H9 (cell line): ENCODE results near the gene DCP1A. TPM values are rescaled to one million over a fixed set of nuclear protein-coding genes. Genes with fewer than 3 reads are reported as not detected.

Experiments
- DNase-seq: peaks from one replicate; pipeline ENCODE4 v3.0.0-alpha.2; 2017
- H2AFZ ChIP-seq: one replicate; pipeline ENCODE4 v1.6.1; 2013; ENCODE audit warnings: mild to moderate bottlenecking, low read length, control low read depth, moderate library complexity
- H2AK5ac ChIP-seq: 2 replicates; pipeline ENCODE4 v1.6.1; 2013; ENCODE audit warnings: low read length, control low read depth, mixed read lengths; ENCODE audit not compliant: insufficient read length
- H2BK120ac ChIP-seq: one replicate; pipeline ENCODE4 v1.6.1; 2013; ENCODE audit warnings: low read depth, mild to moderate bottlenecking, low read length, control low read depth, inconsistent platforms; ENCODE audit not compliant: poor library complexity, severe bottlenecking
- H2BK12ac ChIP-seq: 2 replicates; pipeline ENCODE4 v1.6.1; 2013; ENCODE audit warnings: low read length, control low read depth, mixed read lengths, low read depth; ENCODE audit not compliant: insufficient read length
- H2BK15ac ChIP-seq: 2 replicates; pipeline ENCODE4 v1.6.1; 2013; ENCODE audit warnings: low read depth, low read length, control low read depth
- H2BK20ac ChIP-seq: one replicate; pipeline ENCODE4 v1.6.1; 2013; ENCODE audit warnings: low read depth, mild to moderate bottlenecking, low read length, control low read depth, inconsistent platforms; ENCODE audit not compliant: poor library complexity, severe bottlenecking
- H2BK5ac ChIP-seq: 2 replicates; pipeline ENCODE4 v1.6.1; 2013; ENCODE audit warnings: low read length, control low read depth, mixed read lengths; ENCODE audit not compliant: insufficient read length
- H3K14ac ChIP-seq: 2 replicates; pipeline ENCODE4 v1.6.1; 2013; ENCODE audit warnings: low read length, control low read depth; ENCODE audit not compliant: insufficient read depth
- H3K18ac ChIP-seq: 2 replicates; pipeline ENCODE4 v1.6.1; 2013; ENCODE audit warnings: low read depth, mild to moderate bottlenecking, mixed read lengths, low read length, control low read depth; ENCODE audit not compliant: insufficient read length
- H3K23ac ChIP-seq: 2 replicates; pipeline ENCODE4 v1.6.1; 2013; ENCODE audit warnings: low read length, control low read depth, mixed read lengths, low read depth; ENCODE audit not compliant: insufficient read length
- H3K23me2 ChIP-seq: 2 replicates; pipeline ENCODE4 v1.6.1; 2013; ENCODE audit warnings: low read depth, mild to moderate bottlenecking, mixed read lengths, low read length, control low read depth; ENCODE audit not compliant: insufficient read length, poor library complexity, severe bottlenecking
- H3K27ac ChIP-seq: 2 replicates; pipeline ENCODE4 v1.5.1; 2013; ENCODE audit warnings: low read length, control low read depth, mixed read lengths, low read depth; ENCODE audit not compliant: insufficient read length
- H3K27me3 ChIP-seq: 2 replicates; pipeline ENCODE4 v1.6.1; 2013; ENCODE audit warnings: low read length, control low read depth, inconsistent platforms; ENCODE audit not compliant: insufficient read depth
- H3K4ac ChIP-seq: 2 replicates; pipeline ENCODE4 v1.6.1; 2013; ENCODE audit warnings: low read depth, mild to moderate bottlenecking, control low read depth, inconsistent platforms, low read length, moderate library complexity
- H3K4me1 ChIP-seq: 2 replicates; pipeline ENCODE4 v1.6.1; 2013; ENCODE audit warnings: low read length, control low read depth, inconsistent platforms; ENCODE audit not compliant: insufficient read depth
- H3K4me2 ChIP-seq: 2 replicates; pipeline ENCODE4 v1.6.1; 2013; ENCODE audit warnings: low read length, control low read depth, mixed read lengths; ENCODE audit not compliant: insufficient read length, insufficient read depth
- H3K56ac ChIP-seq: 2 replicates; pipeline ENCODE4 v1.6.1; 2013; ENCODE audit warnings: low read depth, mild to moderate bottlenecking, mixed read lengths, low read length, control low read depth; ENCODE audit not compliant: insufficient read length
- H3K79me1 ChIP-seq: 2 replicates; pipeline ENCODE4 v1.6.1; 2013; ENCODE audit warnings: low read depth, mild to moderate bottlenecking, moderate library complexity, low read length, control low read depth, inconsistent platforms; ENCODE audit not compliant: insufficient read depth, poor library complexity, severe bottlenecking
- H3K79me2 ChIP-seq: 2 replicates; pipeline ENCODE4 v1.6.1; 2013; ENCODE audit warnings: low read length, control low read depth, inconsistent platforms; ENCODE audit not compliant: insufficient read depth
- H3K9ac ChIP-seq: 2 replicates; pipeline ENCODE4 v1.6.1; 2013; ENCODE audit warnings: low read length, control low read depth, mixed read lengths; ENCODE audit not compliant: insufficient read length; ENCODE audit errors: extremely low read depth
- H3K9me3 ChIP-seq: one replicate; pipeline ENCODE4 v1.6.1; 2013; ENCODE audit warnings: low read depth, low read length, inconsistent platforms; ENCODE audit not compliant: control insufficient read depth
- H3T11ph ChIP-seq: one replicate; pipeline ENCODE4 v1.6.1; 2013; ENCODE audit warnings: mild to moderate bottlenecking, low read length, control low read depth, inconsistent platforms
- H4K20me1 ChIP-seq: one replicate; pipeline ENCODE4 v1.6.1; 2013; ENCODE audit not compliant: control insufficient read depth, insufficient read length, insufficient read depth
- H4K5ac ChIP-seq: 2 replicates; pipeline ENCODE4 v1.6.1; 2013; ENCODE audit warnings: low read depth, mild to moderate bottlenecking, mixed read lengths, low read length, control low read depth; ENCODE audit not compliant: insufficient read length
- H4K8ac ChIP-seq: replicated peaks from 2 replicates; pipeline ENCODE4 v1.6.1; 2013; ENCODE audit warnings: low read length, control low read depth, mixed read lengths, low read depth; ENCODE audit not compliant: insufficient read length
- H4K91ac ChIP-seq: 2 replicates; pipeline ENCODE4 v1.6.1; 2013; ENCODE audit warnings: low read depth, mild to moderate bottlenecking, moderate library complexity, mixed read lengths, low read length, control low read depth; ENCODE audit not compliant: insufficient read length
- H3K27ac Mint-ChIP-seq, 3 experiments: 2 replicates in 2 of 3; 3 replicates in 1 of 3; pipeline ENCODE4 v1.8.0; 2020 to 2021; ENCODE audit warnings: mixed read lengths in 3 of 3, mild to moderate bottlenecking in 1 of 3, moderate library complexity in 1 of 3
- H3K27me3 Mint-ChIP-seq: 2 replicates; pipeline ENCODE4 v1.8.0; 2021; ENCODE audit warnings: low read depth, mild to moderate bottlenecking, moderate library complexity, mixed read lengths
- H3K36me3 Mint-ChIP-seq, 3 experiments: 2 replicates in 2 of 3; 3 replicates in 1 of 3; pipeline ENCODE4 v1.8.0; 2020 to 2021; ENCODE audit warnings: low read depth in 3 of 3, mixed read lengths in 3 of 3; ENCODE audit not compliant: insufficient read depth in 1 of 3
- H3K4me1 Mint-ChIP-seq, 2 experiments: 2 replicates each; pipeline ENCODE4 v1.8.0; 2020; ENCODE audit warnings: mixed read lengths in 2 of 2
- H3K4me3 Mint-ChIP-seq, 2 experiments: 2 replicates in 1 of 2; 3 replicates in 1 of 2; pipeline ENCODE4 v1.8.0; 2020 to 2021; ENCODE audit warnings: mild to moderate bottlenecking in 2 of 2, mixed read lengths in 2 of 2, moderate library complexity in 1 of 2
- H3K9me3 Mint-ChIP-seq, 2 experiments: 2 replicates in 1 of 2; 3 replicates in 1 of 2; pipeline ENCODE4 v1.8.0; 2020; ENCODE audit warnings: mild to moderate bottlenecking in 2 of 2, mixed read lengths in 2 of 2, moderate library complexity in 1 of 2
- WGBS: extraction: QIAGEN DNeasy Blood & Tissue Kit; methylation state at CpG from one replicate; pipeline ENCODE4 v1.1.7; 2013; ENCODE audit warnings: missing lambda C conversion rate, low lambda C conversion rate, mixed read lengths; ENCODE audit not compliant: insufficient read length; ENCODE audit errors: extremely low coverage; 5-methylcytosine and 5-hydroxymethylcytosine counted together
- total RNA-seq: library from RNA; stranded (reverse); gene quantifications from 2 replicates; pipeline ENCODE4 v1.2.1, GENCODE V29; 2021
- TF ChIP-seq, protein P1 (sequence below): fragments of 200-600 bp; sonication (generic); conservative IDR thresholded peaks from 3 replicates; pipeline ENCODE4 v1.8.0; 2021; ENCODE audit warnings: antibody characterized with exemption, mild to moderate bottlenecking

DCP1A gene
- total RNA-seq, 1 experiment from 2014 or later, result 17.8 TPM

DNA sequence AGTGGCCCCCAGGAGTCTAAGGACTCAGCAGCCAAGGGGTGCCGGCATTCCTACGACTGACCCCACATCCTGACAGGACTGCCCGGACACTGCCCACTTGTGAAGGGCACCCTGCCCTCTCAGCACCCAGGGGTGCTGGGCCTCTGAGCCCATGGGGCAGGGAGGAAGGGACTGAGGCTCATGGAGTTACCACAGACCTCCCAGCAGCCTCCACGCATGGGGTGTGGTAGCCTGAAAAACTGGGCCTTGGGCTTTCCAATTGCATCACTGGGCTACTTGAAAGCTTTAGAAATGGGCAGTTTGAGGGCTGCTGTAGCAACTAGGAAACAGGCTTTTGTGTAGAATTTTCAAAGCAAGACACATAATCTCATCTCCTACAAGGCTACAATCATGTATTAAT lies 104.7 kb downstream of the DCP1A start:
- Histone ChIP-seq H3K23ac (no peak overlapping the region), H2BK12ac (no peak overlapping the region), H4K20me1 (no peaks in the 10 kb centered on the region), H3T11ph (no peak overlapping the region), H4K91ac (no peak overlapping the region), H2AK5ac (no peak overlapping the region), H3K9me3 (no peaks in the 10 kb centered on the region), H3K14ac (no peak overlapping the region), H3K9ac (no peak overlapping the region), H3K79me1 (peaks cover 30% of the 10 kb centered on the region), H4K5ac (no peak overlapping the region), H2BK15ac (no peak overlapping the region), H4K8ac (no peak overlapping the region), H3K18ac (no peak overlapping the region), H2BK120ac (no peak overlapping the region), H2AFZ (no peak overlapping the region), H3K4me1 (peaks cover 11% of the 10 kb centered on the region; the same call in 1 of the 2 replicates), H3K23me2 (peaks cover 2% of the 10 kb centered on the region), H3K79me2 (peaks cover 54% of the 10 kb centered on the region), H2BK5ac (no peak overlapping the region), H3K4me2 (no peak overlapping the region), H3K27me3 (no peaks in the 10 kb centered on the region), H3K4ac (no peak overlapping the region), H3K27ac (no peak overlapping the region), H2BK20ac (no peak overlapping the region), H3K56ac (no peak overlapping the region)
- Mint-ChIP-seq H3K4me3 (no peak overlapping the region), H3K9me3 (no peaks in the 10 kb centered on the region), H3K4me1 (peaks cover 31% of the 10 kb centered on the region in 2 experiments), H3K36me3 (peaks cover 45 to 66% (median 61%) of the 10 kb centered on the region in 3 experiments), H3K27ac (peak overlapping the region in 1 of 3 experiments; percentile 81; a peak in 3 of 7 replicates), H3K27me3 (no peaks in the 10 kb centered on the region)
- TF ChIP-seq, protein P1, sequence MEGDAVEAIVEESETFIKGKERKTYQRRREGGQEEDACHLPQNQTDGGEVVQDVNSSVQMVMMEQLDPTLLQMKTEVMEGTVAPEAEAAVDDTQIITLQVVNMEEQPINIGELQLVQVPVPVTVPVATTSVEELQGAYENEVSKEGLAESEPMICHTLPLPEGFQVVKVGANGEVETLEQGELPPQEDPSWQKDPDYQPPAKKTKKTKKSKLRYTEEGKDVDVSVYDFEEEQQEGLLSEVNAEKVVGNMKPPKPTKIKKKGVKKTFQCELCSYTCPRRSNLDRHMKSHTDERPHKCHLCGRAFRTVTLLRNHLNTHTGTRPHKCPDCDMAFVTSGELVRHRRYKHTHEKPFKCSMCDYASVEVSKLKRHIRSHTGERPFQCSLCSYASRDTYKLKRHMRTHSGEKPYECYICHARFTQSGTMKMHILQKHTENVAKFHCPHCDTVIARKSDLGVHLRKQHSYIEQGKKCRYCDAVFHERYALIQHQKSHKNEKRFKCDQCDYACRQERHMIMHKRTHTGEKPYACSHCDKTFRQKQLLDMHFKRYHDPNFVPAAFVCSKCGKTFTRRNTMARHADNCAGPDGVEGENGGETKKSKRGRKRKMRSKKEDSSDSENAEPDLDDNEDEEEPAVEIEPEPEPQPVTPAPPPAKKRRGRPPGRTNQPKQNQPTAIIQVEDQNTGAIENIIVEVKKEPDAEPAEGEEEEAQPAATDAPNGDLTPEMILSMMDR, result no peak
- no CpG with 5 or more reads among the region's 4 CpGs for WGBS
- DNase-seq, result no peak
